Activated CD8-positive, alpha-beta memory T cell treated with anti-CD3 and anti-CD28 coated beads for 36 hours (primary cell): ENCODE measurements around the gene SIM2. TPM values are rescaled to one million over a fixed set of nuclear protein-coding genes. Genes with fewer than 3 reads are reported as not detected.

Experiments used
- CTCF ChIA-PET: fragments of 350-600 bp; sonication (Branson Sonifier 250); formaldehyde crosslinking; loops from one replicate; lab custom pipeline; 2021; ENCODE audit warnings: antibody characterized with exemption; lab: Charles Lee
- POLR2A ChIA-PET: fragments of 350-600 bp; sonication (Branson Sonifier 250); formaldehyde crosslinking; loops from one replicate; lab custom pipeline; 2021; ENCODE audit warnings: antibody characterized with exemption; lab: Charles Lee
- total RNA-seq, 2 experiments: library from RNA; stranded (reverse); gene quantifications; one replicate each; pipeline ENCODE4 v1.2.3, GENCODE V29; 2021

SIM2 gene
- total RNA-seq, 2 experiments from 2014 or later: not detected

DNA sequence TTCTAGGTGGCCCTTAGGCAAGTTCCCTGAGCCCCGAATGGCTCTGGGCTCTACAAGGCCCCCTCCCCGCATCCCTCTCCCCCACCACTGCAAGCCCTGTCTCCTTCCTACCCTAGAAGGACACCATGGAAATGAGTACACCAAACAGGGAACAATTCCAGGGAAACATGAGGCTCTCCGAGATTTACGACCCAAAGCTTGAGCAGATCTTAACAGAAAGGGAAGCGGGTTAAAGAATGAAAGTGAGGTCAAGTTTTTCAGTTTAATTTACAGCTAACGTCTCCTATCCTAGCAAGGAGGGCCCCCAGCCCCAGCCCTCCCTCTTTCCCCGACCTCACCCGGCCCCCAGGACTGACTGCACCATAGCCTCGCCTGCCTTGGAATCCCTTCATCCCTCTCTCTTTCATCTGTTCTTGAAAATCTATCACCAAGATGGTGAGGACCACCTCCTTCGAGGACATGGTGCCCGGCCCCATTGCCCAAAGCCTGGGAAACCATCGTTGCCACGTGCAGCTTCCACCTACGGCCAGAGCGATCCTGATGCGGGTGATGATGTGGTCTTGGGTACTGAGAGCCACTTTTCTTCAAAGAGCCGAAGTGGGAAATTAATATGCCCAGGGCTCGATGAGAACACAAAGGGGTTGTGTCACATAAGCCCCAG, 30.5 kb downstream of the SIM2 start:
- POLR2A ChIA-PET: interaction anchor here (0.7 kb wide), 1 partner anchor 11 kb away, joined by 4 read pairs; no protein-coding TSS in a partner anchor
- CTCF ChIA-PET: no interaction called here

DNA sequence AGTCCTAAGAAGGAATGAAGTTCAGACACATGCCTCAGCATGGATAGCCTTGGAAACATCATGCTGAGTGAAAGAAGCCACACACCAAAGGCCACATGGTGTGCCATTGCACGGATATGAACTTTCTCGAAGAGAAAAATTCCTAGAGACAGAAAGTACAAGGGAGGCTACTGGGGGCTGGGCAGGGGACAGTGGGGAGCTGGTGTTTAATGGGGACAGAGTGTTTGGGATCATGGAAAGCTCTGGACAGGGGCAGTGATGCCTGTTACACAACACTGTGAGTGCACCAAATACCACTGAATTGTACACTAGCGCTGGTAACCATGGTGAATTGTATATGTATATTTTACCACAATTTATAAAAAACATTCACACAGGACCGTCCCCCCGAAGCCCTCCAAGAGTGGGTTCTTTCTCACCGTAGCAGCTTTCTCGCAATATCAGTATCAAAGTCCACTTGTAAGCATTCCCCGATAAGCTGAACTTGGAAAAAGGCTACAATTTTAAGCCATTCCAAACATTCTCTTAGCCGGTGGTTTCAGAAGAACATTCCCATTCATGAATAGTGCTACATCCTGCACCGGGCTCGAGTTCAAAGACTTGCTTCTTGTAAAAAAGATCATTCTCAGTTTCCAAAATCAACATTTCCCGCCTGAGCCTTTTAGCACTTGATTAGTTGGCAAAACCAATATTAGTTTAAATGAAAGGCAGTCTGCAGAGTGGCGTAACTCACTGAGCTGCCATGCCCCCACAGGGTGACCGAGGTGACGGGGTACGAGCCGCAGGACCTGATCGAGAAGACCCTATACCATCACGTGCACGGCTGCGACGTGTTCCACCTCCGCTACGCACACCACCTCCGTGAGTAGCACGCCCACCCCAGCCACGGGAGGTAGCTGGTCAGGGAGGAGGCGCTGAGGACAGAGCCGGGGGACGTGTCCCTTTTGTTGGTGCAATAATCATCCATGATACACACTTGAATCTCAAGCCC, 31.7 kb downstream of the SIM2 start:
- ChIA-PET POLR2A (no interaction called here), CTCF (no interaction called here)

- ChIA-PET CTCF (no interaction called here), POLR2A (no interaction called here)
Measured at GRCh38 chr21:36732217-36732616, 33.3 kb downstream of the SIM2 start.

DNA sequence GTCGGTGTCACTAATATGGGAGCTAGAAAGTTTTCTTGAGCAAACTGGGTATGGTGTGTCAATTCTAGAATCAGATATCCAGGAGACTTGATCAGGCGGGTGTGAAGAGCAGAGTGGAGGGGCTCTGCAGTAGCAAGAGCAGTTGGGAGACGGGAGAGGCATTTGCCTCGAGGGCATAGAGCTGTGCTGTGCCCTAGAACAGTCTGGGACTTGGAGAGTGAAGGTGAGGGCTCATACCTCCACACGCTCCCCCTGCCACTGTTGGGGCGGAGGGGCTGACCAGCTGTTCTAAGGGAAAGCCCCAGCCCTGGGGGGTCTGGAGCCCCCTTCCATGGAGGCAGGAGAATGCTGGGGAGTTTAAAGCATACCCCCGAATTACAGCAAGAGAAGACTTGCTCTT, 33.8 kb downstream of the SIM2 start:
- ChIA-PET CTCF (no interaction called here), POLR2A (no interaction called here)

GRCh38 chr21:36733857-36734256, 34.9 kb downstream of the SIM2 start:
- POLR2A ChIA-PET: no interaction called here
- CTCF ChIA-PET: no interaction called here

GRCh38 chr21:36734367-36735200, 35.7 kb downstream of the SIM2 start:
- CTCF ChIA-PET: no interaction called here
- POLR2A ChIA-PET: no interaction called here

GRCh38 chr21:36735201-36735515, 36.2 kb downstream of the SIM2 start:
- CTCF ChIA-PET: no interaction called here
- POLR2A ChIA-PET: no interaction called here

- CTCF ChIA-PET: no interaction called here
- POLR2A ChIA-PET: no interaction called here
Measured at GRCh38 chr21:36735724-36736320, 36.9 kb downstream of the SIM2 start.

- CTCF ChIA-PET: no interaction called here
- POLR2A ChIA-PET: no interaction called here
Measured at GRCh38 chr21:36738489-36739126, 39.7 kb downstream of the SIM2 start.

GRCh38 chr21:36741506-36741905, 42.6 kb downstream of the SIM2 start:
- ChIA-PET CTCF (no interaction called here), POLR2A (no interaction called here)

GRCh38 chr21:36743008-36743407, 44.1 kb downstream of the SIM2 start:
- POLR2A ChIA-PET: no interaction called here
- CTCF ChIA-PET: interaction anchor here (0.8 kb wide), 1 partner anchor 9 kb away, joined by 3 read pairs; no protein-coding TSS in a partner anchor

DNA sequence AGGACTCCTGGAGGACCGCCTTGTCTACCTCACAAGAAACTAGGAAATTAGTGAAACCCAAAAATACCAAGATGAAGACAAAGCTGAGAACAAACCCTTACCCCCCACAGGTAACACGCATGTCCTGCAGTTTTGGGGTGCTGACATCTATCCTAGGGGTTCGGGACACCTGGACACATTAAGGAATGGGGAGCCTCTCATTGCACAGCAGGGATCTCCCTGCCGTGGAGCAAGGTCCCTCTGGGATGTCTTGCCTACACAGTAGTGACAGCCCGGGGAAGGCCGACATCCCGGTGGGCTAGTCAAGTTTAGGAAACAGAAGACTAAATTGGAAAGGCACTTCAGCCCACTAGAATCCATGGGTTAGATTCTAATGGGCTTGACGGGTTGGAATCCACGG, 44.5 kb downstream of the SIM2 start:
- POLR2A ChIA-PET: no interaction called here
- CTCF ChIA-PET: interaction anchor here (0.8 kb wide), 1 partner anchor 9 kb away, joined by 3 read pairs; no protein-coding TSS in a partner anchor

DNA sequence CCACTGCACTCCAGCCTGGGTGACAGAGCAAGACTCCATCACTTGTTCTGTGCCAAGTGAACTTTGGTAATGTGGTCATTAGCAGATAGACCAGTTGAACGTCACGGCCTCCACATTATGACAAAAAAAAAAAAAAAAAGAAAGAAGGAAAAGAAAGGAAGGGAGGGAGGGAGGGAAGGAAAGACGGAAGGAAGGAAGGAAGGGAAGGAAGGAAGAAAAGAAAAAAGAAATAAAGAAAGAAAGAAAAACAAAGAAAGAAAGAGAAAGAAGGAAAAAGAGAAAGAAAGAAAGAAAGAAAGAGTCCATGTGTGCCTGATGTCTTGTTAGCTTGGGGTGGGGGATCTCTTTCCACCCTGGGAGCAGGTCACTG, 45.3 kb downstream of the SIM2 start:
- CTCF ChIA-PET: no interaction called here
- POLR2A ChIA-PET: no interaction called here

DNA sequence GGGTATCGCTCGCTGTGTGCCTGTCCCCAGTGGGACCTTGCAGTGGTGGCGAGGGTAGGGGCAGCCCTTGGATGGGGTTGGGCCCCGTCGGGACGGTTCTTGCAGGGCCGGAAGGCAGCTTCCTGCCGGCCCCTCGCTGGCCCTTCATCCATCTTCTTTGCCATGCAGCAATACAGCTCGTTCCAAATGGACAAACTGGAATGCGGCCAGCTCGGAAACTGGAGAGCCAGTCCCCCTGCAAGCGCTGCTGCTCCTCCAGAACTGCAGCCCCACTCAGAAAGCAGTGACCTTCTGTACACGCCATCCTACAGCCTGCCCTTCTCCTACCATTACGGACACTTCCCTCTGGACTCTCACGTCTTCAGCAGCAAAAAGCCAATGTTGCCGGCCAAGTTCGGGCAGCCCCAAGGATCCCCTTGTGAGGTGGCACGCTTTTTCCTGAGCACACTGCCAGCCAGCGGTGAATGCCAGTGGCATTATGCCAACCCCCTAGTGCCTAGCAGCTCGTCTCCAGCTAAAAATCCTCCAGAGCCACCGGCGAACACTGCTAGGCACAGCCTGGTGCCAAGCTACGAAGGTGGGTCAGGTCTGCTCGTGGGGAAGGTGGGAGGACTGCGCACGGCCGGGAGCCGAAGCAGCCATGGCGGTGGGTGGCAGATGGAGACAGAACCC, 45.8 kb downstream of the SIM2 start:
- ChIA-PET CTCF (no interaction called here), POLR2A (no interaction called here)

DNA sequence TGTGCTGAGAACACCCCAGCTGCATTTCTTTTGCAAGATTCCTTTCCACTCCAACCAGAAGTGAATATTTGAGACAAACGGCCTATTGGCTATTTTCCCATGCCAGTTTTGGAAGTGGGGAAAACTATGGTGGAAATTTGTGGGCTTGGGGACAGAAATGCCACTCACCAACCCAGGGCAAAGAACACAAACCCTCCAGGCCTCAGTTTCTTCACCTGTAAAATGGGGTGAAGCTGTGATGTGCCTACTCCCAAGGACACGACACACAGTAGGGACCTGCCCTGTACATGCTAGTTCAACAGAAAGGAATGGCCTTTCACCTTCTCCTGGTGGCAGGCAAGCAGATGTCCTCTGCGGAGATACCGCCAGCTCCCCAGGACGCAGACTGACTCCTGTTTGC, 46.5 kb downstream of the SIM2 start:
- ChIA-PET POLR2A (no interaction called here), CTCF (interaction anchor here (1.1 kb wide), 1 partner anchor 24 kb away, joined by 3 read pairs; no protein-coding TSS in a partner anchor)

GRCh38 chr21:36747041-36747814, 48.3 kb downstream of the SIM2 start:
- POLR2A ChIA-PET: no interaction called here
- CTCF ChIA-PET: interaction anchor here (1.6 kb wide), 1 partner anchor 180 kb away, joined by 8 read pairs; no protein-coding TSS in a partner anchor

GRCh38 chr21:36747815-36748383, 49.0 kb downstream of the SIM2 start:
- CTCF ChIA-PET: interaction anchor here (0.6 to 1.6 kb wide), 2 partner anchors 179 to 255 kb away, joined by 3 to 8 read pairs; no protein-coding TSS in a partner anchor
- POLR2A ChIA-PET: no interaction called here
